Measurements from ENCODE around the gene TBPL1. TPM values are rescaled to one million over a fixed set of nuclear protein-coding genes. Genes with fewer than 3 reads are reported as not detected.

TBPL1 gene
- total and polyA plus RNA-seq, 7 donors = 6.6 to 26.4 (median 13.2) TPM

DNA sequence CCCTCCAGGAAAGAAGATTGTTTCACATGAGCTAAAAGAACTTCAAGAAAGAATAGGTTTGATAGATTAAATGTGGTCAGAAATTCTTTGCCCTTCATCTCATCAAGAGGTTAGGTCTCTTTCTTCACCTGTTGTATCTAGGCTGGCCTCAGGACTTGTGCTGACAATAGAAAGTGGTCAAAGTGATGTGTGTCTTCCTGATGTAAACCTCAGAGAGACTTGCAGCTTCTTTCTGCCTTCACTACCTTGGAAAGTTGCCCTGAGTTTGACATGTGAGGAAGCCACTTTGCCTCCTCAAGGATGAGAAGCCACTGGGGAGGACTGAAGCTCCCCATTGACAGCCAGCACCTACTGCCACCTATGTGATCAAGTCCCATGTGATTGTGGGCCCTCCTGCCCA, 46.3 kb downstream of the TBPL1 start:
- Histone ChIP-seq H3K4me3 (no peak overlapping the region), H3K9me3 (no peaks in the 10 kb centered on the region), H3K36me3 (no peaks in the 10 kb centered on the region), H3K27ac (no peak overlapping the region), H3K4me1 (peaks cover 0 to 4% (median 0%) of the 10 kb centered on the region in 4 donors), H3K27me3 (no peaks in the 10 kb centered on the region)
- TF ChIP-seq POLR2AphosphoS5 (IDR thresholded peaks at IDR 0.05) (no peak), POLR2A (IDR thresholded peaks at IDR 0.05) (no peak), EP300 (IDR thresholded peaks at IDR 0.05) (no peak)
- TF ChIP-seq, protein P1, sequence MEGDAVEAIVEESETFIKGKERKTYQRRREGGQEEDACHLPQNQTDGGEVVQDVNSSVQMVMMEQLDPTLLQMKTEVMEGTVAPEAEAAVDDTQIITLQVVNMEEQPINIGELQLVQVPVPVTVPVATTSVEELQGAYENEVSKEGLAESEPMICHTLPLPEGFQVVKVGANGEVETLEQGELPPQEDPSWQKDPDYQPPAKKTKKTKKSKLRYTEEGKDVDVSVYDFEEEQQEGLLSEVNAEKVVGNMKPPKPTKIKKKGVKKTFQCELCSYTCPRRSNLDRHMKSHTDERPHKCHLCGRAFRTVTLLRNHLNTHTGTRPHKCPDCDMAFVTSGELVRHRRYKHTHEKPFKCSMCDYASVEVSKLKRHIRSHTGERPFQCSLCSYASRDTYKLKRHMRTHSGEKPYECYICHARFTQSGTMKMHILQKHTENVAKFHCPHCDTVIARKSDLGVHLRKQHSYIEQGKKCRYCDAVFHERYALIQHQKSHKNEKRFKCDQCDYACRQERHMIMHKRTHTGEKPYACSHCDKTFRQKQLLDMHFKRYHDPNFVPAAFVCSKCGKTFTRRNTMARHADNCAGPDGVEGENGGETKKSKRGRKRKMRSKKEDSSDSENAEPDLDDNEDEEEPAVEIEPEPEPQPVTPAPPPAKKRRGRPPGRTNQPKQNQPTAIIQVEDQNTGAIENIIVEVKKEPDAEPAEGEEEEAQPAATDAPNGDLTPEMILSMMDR (IDR thresholded peaks at IDR 0.05) = no peak
- intact Hi-C loops (cut with DNase I) = no loop called here
- DNase-seq = no peak

DNA sequence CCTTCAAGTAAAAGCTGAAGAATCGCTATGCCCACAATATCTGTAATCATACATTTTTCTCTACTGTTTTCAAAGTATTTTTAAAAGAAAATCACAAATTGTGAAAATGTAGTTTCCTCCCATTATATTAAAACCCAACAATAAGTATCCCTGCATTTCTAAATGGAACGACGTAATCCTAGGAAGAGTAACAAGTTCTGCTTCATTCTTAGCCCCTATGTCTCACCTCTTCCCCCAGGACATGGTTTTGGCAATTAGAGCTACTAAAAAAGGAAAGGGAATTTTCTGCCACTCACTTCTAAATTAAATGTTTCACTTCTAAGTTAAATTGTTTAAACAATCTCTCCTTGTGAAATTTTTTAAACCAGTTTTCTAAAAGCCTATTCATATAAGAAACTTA, 47.4 kb downstream of the TBPL1 start:
- TF ChIP-seq EP300 (IDR thresholded peaks at IDR 0.05) (no peak), POLR2AphosphoS5 (IDR thresholded peaks at IDR 0.05) (no peak), POLR2A (IDR thresholded peaks at IDR 0.05) (no peak)
- TF ChIP-seq, protein P1 (IDR thresholded peaks at IDR 0.05) = no peak
- 64 to 65% methylated on average over 3 of the region's 3 CpGs for WGBS, 2 donors
- H3K4me3 ChIP-seq = no peak overlapping the region

DNA sequence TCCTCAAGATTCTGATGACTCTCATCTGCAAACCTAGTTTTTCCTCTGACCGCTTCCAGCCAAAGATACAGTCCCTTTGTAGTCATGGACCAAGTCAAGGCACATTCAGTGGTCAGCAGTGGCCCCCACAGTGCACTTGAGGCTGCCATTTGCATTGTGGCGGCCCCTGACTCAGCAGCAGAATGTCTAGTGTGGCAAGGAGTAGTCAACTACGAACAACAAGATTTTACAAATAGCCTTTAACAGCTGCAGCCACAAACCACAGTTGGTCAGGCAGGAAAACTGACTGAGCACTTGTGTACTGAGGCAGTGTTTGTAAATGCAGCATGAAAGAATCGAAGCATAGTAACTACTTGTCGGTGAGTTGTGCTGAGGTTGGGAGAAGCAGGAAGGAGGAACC, 49.8 kb downstream of the TBPL1 start:
- H3K4me3 ChIP-seq = no peak overlapping the region
- no peak for TF ChIP-seq POLR2A (IDR thresholded peaks at IDR 0.05)
- TF ChIP-seq, protein P1 (IDR thresholded peaks at IDR 0.05) = no peak
- no peak for TF ChIP-seq POLR2AphosphoS5 (IDR thresholded peaks at IDR 0.05)
- no peak for TF ChIP-seq EP300 (IDR thresholded peaks at IDR 0.05)
- no peaks in the 10 kb centered on the region for H3K4me1 ChIP-seq
- H3K27ac ChIP-seq = no peak overlapping the region
- no peaks in the 10 kb centered on the region for H3K9me3 ChIP-seq
- intact Hi-C loops (cut with DNase I) = no loop called here
- 72 to 90% methylated on average over 5 of the region's 5 CpGs for WGBS, 2 donors
- no peaks in the 10 kb centered on the region for H3K36me3 ChIP-seq
- no peak for DNase-seq
- H3K27me3 ChIP-seq = no peaks in the 10 kb centered on the region

More for the DNA sequence above, 47.4 kb downstream of the TBPL1 start:
- DNase-seq = no peak
- no peaks in the 10 kb centered on the region for H3K36me3 ChIP-seq
- H3K9me3 ChIP-seq = no peaks in the 10 kb centered on the region
- no peaks in the 10 kb centered on the region for H3K27me3 ChIP-seq
- no peak overlapping the region for H3K27ac ChIP-seq
- intact Hi-C loops (cut with DNase I) = no loop called here
- peaks cover 0 to 4% (median 0%) of the 10 kb centered on the region in 4 donors for H3K4me1 ChIP-seq

DNA sequence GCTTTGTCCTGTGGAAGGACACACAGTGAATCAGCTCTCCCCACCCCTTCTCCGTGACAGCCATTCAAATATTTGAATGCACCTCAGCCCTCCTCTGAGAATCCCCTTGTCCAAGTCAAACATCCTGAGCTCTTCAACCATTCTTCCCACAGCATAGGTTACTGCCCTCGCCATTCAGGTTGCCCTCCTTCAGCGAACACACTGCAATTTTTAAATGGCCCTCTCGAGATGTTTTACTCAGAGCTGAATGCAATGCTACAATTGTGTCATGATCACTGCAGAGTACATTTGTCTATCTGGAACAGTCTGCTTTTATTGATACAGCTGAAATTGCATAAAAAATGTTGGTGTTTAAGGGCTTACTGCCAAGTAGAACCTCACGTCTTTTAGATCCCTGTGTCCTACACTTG, 50.5 kb downstream of the TBPL1 start:
- H3K4me3 ChIP-seq = no peak overlapping the region
- H3K27me3 ChIP-seq = no peaks in the 10 kb centered on the region
- H3K36me3 ChIP-seq = no peaks in the 10 kb centered on the region
- intact Hi-C loops (cut with DNase I) = no loop called here
- no peaks in the 10 kb centered on the region for H3K4me1 ChIP-seq
- TF ChIP-seq, protein P1 (IDR thresholded peaks at IDR 0.05) = no peak
- TF ChIP-seq EP300 (IDR thresholded peaks at IDR 0.05) (no peak), POLR2A (IDR thresholded peaks at IDR 0.05) (no peak), POLR2AphosphoS5 (IDR thresholded peaks at IDR 0.05) (no peak)
- no peak for DNase-seq
- no peaks in the 10 kb centered on the region for H3K9me3 ChIP-seq
- no peak overlapping the region for H3K27ac ChIP-seq
- WGBS, 2 donors = 83 to 89% methylated on average over 5 of the region's 5 CpGs

DNA sequence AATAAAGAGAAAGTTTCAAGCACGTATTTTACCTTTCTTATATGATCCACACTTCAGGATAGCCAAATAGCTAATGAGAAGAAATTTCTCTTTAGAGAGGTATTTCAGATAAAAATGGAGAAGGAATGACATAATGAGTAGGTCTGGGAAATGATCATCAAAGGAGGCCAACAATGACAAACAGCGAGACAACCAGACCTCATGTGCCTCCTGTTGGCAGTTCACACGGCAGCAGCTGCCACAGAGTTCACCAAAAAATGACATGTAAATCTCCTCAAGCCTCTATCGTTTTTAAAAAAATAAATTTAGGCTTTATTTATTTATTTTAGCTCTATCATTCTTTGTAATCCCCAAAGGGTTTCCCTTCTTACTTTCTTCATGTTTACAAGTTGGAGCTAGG, 51.7 kb downstream of the TBPL1 start:
- no peaks in the 10 kb centered on the region for H3K9me3 ChIP-seq
- no peak overlapping the region for H3K4me3 ChIP-seq
- WGBS, 2 donors = 86% methylated on average over 4 of the region's 4 CpGs
- TF ChIP-seq, protein P1 (IDR thresholded peaks at IDR 0.05) = no peak
- no peak for TF ChIP-seq POLR2A (IDR thresholded peaks at IDR 0.05)
- no peak for TF ChIP-seq POLR2AphosphoS5 (IDR thresholded peaks at IDR 0.05)
- no peak for TF ChIP-seq EP300 (IDR thresholded peaks at IDR 0.05)
- no peaks in the 10 kb centered on the region for H3K27me3 ChIP-seq
- no peaks in the 10 kb centered on the region for H3K36me3 ChIP-seq
- DNase-seq = no peak
- intact Hi-C loops (cut with DNase I) = no loop called here
- no peaks in the 10 kb centered on the region for H3K4me1 ChIP-seq
- no peak overlapping the region for H3K27ac ChIP-seq

Measured in sigmoid colon (tissue), 7 donors.